SK-N-SH treated with all-trans-retinoic acid at 6 μM for 48 hours (cell line): ENCODE measurements around the gene GRM4.

ENCODE experiments used
- ATAC-seq: fragments of 200-7000 bp; cut with Tn5 transposase; 3 replicates; pipeline ENCODE4 v1.9.1; 2020; ENCODE audit warnings: mild to moderate bottlenecking, moderate library complexity
- BACH2 ChIP-seq: fragments of 250-450 bp; sonication (Bioruptor Pico); IDR thresholded peaks from 2 replicates; pipeline ENCODE4 v1.9.0; 2021; ENCODE audit warnings: mild to moderate bottlenecking, borderline replicate concordance
- CREB5 ChIP-seq: fragments of 250-450 bp; sonication (Bioruptor Pico); IDR thresholded peaks from 2 replicates; pipeline ENCODE4 v1.5.1; 2020; ENCODE audit warnings: low read depth, mild to moderate bottlenecking, moderate library complexity
- CSDC2 ChIP-seq: fragments of 250-450 bp; sonication (Bioruptor Pico); IDR thresholded peaks from 2 replicates; pipeline ENCODE4 v1.5.0; 2020; ENCODE audit warnings: mild to moderate bottlenecking, moderate library complexity
- CSRNP3 ChIP-seq: fragments of 250-450 bp; sonication (Bioruptor Pico); IDR thresholded peaks from 2 replicates; pipeline ENCODE4 v1.5.1; 2021; ENCODE audit warnings: mild to moderate bottlenecking, moderate library complexity
- ESRRG ChIP-seq: fragments of 250-450 bp; sonication (Bioruptor Pico); IDR thresholded peaks from 2 replicates; pipeline ENCODE4 v1.6.1; 2021; ENCODE audit warnings: mild to moderate bottlenecking
- GLIS3 ChIP-seq: fragments of 250-450 bp; sonication (Bioruptor Pico); IDR thresholded peaks from 2 replicates; pipeline ENCODE4 v1.5.0; 2020; ENCODE audit warnings: mild to moderate bottlenecking, moderate library complexity
- ISL1 ChIP-seq: fragments of 250-450 bp; sonication (Bioruptor Pico); IDR thresholded peaks from 2 replicates; pipeline ENCODE4 v2.1.2; 2022; ENCODE audit warnings: mild to moderate bottlenecking, moderate library complexity
- OSR1 ChIP-seq: fragments of 250-450 bp; sonication (Bioruptor Pico); IDR thresholded peaks from 2 replicates; pipeline ENCODE4 v1.8.0; 2022; ENCODE audit warnings: moderate library complexity, mild to moderate bottlenecking, inconsistent platforms
- PATZ1 ChIP-seq: fragments of 250-450 bp; sonication (Bioruptor Pico); IDR thresholded peaks from 2 replicates; pipeline ENCODE4 v1.8.0; 2020; ENCODE audit warnings: mild to moderate bottlenecking, moderate library complexity, borderline replicate concordance
- POU6F1 ChIP-seq: fragments of 250-450 bp; sonication (Bioruptor Pico); IDR thresholded peaks from 2 replicates; pipeline ENCODE4 v1.8.0; 2021; ENCODE audit warnings: low read depth, mild to moderate bottlenecking, moderate library complexity, borderline replicate concordance
- PPARA ChIP-seq: fragments of 250-450 bp; sonication (Bioruptor Pico); IDR thresholded peaks from 2 replicates; pipeline ENCODE4 v1.5.0; 2020; ENCODE audit warnings: mild to moderate bottlenecking, borderline replicate concordance
- RARB ChIP-seq: fragments of 250-450 bp; sonication (Bioruptor Pico); IDR thresholded peaks from 2 replicates; pipeline ENCODE4 v1.8.0; 2021; ENCODE audit warnings: mild to moderate bottlenecking, moderate library complexity
- SNAI2 ChIP-seq: fragments of 250-450 bp; sonication (Bioruptor Pico); IDR thresholded peaks from 2 replicates; pipeline ENCODE4 v1.5.0; 2020; ENCODE audit warnings: mild to moderate bottlenecking, moderate library complexity
- TCF4 ChIP-seq: fragments of 250-450 bp; sonication (Bioruptor Pico); IDR thresholded peaks from 2 replicates; pipeline ENCODE4 v1.8.0; 2021; ENCODE audit warnings: mild to moderate bottlenecking, moderate library complexity, borderline replicate concordance
- TOX ChIP-seq: fragments of 250-450 bp; sonication (Bioruptor Pico); IDR thresholded peaks from 2 replicates; pipeline ENCODE4 v1.8.0; 2021; ENCODE audit warnings: mild to moderate bottlenecking, moderate library complexity, borderline replicate concordance
- TSHZ2 ChIP-seq: fragments of 250-450 bp; sonication (Bioruptor Pico); IDR thresholded peaks from 2 replicates; pipeline ENCODE4 v1.5.0; 2020; ENCODE audit warnings: mild to moderate bottlenecking, moderate library complexity
- ZC3H10 ChIP-seq: fragments of 250-450 bp; sonication (Bioruptor Pico); IDR thresholded peaks from 2 replicates; pipeline ENCODE4 v1.5.1; 2021; ENCODE audit warnings: mild to moderate bottlenecking, moderate library complexity
- ZFP30 ChIP-seq: fragments of 450-650 bp; formaldehyde crosslinking; IDR thresholded peaks from 2 replicates; pipeline ENCODE4 v1.5.0; 2022; ENCODE audit warnings: mild to moderate bottlenecking, moderate library complexity
- ZNF565 ChIP-seq: fragments of 450-650 bp; formaldehyde crosslinking; conservative IDR thresholded peaks from 2 replicates; pipeline ENCODE4 v1.5.0; 2020; ENCODE audit warnings: low read depth, mild to moderate bottlenecking, moderate library complexity
- ZNF70 ChIP-seq: fragments of 450-650 bp; formaldehyde crosslinking; IDR thresholded peaks from 2 replicates; pipeline ENCODE4 v1.5.0; 2020; ENCODE audit warnings: mild to moderate bottlenecking, moderate library complexity
- ZNF8 ChIP-seq: fragments of 450-650 bp; formaldehyde crosslinking; IDR thresholded peaks from 2 replicates; pipeline ENCODE4 v1.5.0; 2020; ENCODE audit warnings: mild to moderate bottlenecking, moderate library complexity

GRM4 gene

GRCh38 chr6:34061348-34061747 is 84.5 kb downstream of the GRM4 start (continued):
- TF ChIP-seq TSHZ2 (CRISPR knock-in tag), result no peak
- no peak for TF ChIP-seq PPARA (CRISPR knock-in tag)
- no peak for TF ChIP-seq SNAI2

- no peak for TF ChIP-seq ESRRG
- no peak for TF ChIP-seq TCF4
- TF ChIP-seq ZC3H10 (CRISPR knock-in tag), result no peak
- TF ChIP-seq PPARA (CRISPR knock-in tag), result no peak
- no peak for TF ChIP-seq ZNF565 (CRISPR knock-in tag)
- no peak for TF ChIP-seq PATZ1
- no peak for TF ChIP-seq CREB5 (CRISPR knock-in tag)
- TF ChIP-seq TSHZ2 (CRISPR knock-in tag), result no peak
- no peak for TF ChIP-seq TOX (CRISPR knock-in tag)
- TF ChIP-seq BACH2 (CRISPR knock-in tag), result no peak
- no peak for TF ChIP-seq CSDC2
- TF ChIP-seq ISL1 (CRISPR knock-in tag), result no peak
- no peak for TF ChIP-seq ZFP30 (CRISPR knock-in tag)
- no peak for TF ChIP-seq GLIS3 (CRISPR knock-in tag)
- TF ChIP-seq ZNF70 (CRISPR knock-in tag), result no peak
- no peak for TF ChIP-seq OSR1
- TF ChIP-seq ZNF8 (CRISPR knock-in tag), result no peak
- no peak for TF ChIP-seq CSRNP3 (CRISPR knock-in tag)
- TF ChIP-seq POU6F1 (CRISPR knock-in tag), result no peak
- no peak for TF ChIP-seq RARB (CRISPR knock-in tag)
- ATAC-seq, result no peak
These were observed 86.0 kb downstream of the GRM4 start for GRCh38 chr6:34059914-34060313.
